SK-N-MC (cell line): ENCODE measurements around the gene TAS2R50.

Experiments used
- EZH2 ChIP-seq: fragments of 200-600 bp; sonication (generic); IDR thresholded peaks from one replicate; pipeline ENCODE4 v1.6.1; 2017; ENCODE audit warnings: antibody characterized with exemption
- POLR2AphosphoS5 ChIP-seq: IDR thresholded peaks from 2 replicates; pipeline ENCODE4 v1.6.1; 2012; ENCODE audit warnings: mild to moderate bottlenecking, low read depth, low read length, borderline replicate concordance

GRCh38 chr12:10960211-10960610, 26.5 kb downstream of the TAS2R50 start:
- TF ChIP-seq POLR2AphosphoS5 (no peak), EZH2 (no peak)
